Measurements from ENCODE around the gene BMPR1A.

BMPR1A gene

GRCh38 chr10:86813101-86813500, 56.7 kb downstream of the BMPR1A start:
- no peaks in the 10 kb centered on the region for H4K20me1 ChIP-seq (ENCODE audit: insufficient read depth, low read length, poor library complexity, severe bottlenecking)
- no peaks in the 10 kb centered on the region for H3K9me3 ChIP-seq (ENCODE audit: insufficient read depth, low read depth, low read length)
- no peaks in the 10 kb centered on the region for H3F3A ChIP-seq (ENCODE audit: low read depth)
- no peaks in the 10 kb centered on the region for H3K27me3 ChIP-seq (ENCODE audit: insufficient read depth, low read length, poor library complexity, severe bottlenecking)
- no peaks in the 10 kb centered on the region for H3K79me2 ChIP-seq (ENCODE audit: insufficient read depth, low read length)
- no peaks in the 10 kb centered on the region for H3K4me1 ChIP-seq (ENCODE audit: insufficient read depth, low read length, poor library complexity, severe bottlenecking)
- TF ChIP-seq EZH2phosphoT487 (IDR thresholded peaks at IDR 0.05; ENCODE audit: borderline replicate concordance) (no peak), CTCF (conservative IDR thresholded peaks at IDR 0.05; ENCODE audit: low read length) (no peak)
- no peaks in the 10 kb centered on the region for H3K36me3 ChIP-seq (ENCODE audit: insufficient read depth, low read length)
- no peaks in the 10 kb centered on the region for H3K9me2 ChIP-seq (replicated peaks; ENCODE audit: low read depth, low read length)
- no peak overlapping the region for H3K4me3 ChIP-seq (ENCODE audit: low read length, poor library complexity, severe bottlenecking)
- no peak overlapping the region for H3K4me2 ChIP-seq (ENCODE audit: low read depth, low read length, poor library complexity, severe bottlenecking)
- H3K9ac ChIP-seq (ENCODE audit: low read depth, low read length, poor library complexity, severe bottlenecking): no peak overlapping the region
- H2AFZ ChIP-seq (ENCODE audit: low read length): no peak overlapping the region

- no peaks in the 10 kb centered on the region for H3K79me2 ChIP-seq (ENCODE audit: insufficient read depth, low read length)
These were observed 57.6 kb downstream of the BMPR1A start for GRCh38 chr10:86813982-86814381.

DNA sequence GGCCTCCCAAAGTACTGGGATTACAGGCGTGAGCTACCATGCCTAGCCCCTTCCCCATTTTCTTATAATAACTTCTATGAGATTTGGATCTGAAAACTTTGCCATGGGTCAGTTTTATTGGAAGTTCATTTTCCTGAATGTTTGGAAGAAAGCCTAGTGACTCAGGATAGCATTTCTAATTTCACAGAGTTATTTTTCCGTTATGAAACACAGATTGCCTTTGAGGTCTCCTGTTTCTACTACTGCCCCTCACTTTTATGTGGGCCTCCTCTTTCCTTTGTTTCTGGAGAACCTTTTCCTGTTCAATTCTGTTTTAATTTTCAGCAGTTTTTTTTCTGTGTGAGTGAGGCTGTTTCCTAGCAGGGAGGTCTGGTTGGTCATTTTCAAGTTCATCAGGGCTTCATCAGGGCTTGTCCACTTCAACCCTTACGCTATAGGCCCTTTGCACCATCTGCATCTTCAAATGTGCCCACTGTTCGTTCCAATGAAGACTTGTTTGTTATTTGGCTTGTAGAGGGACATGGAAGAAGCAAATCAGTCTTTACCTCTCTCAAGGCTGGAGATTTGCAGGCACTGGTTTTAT, 58.7 kb downstream of the BMPR1A start:
- TF ChIP-seq CTCF (conservative IDR thresholded peaks at IDR 0.05; ENCODE audit: low read length): no peak
- TF ChIP-seq EZH2phosphoT487 (IDR thresholded peaks at IDR 0.05; ENCODE audit: borderline replicate concordance): no peak
- Histone ChIP-seq H3K4me2 (ENCODE audit: low read depth, low read length, poor library complexity, severe bottlenecking) (no peak overlapping the region), H3K27me3 (ENCODE audit: insufficient read depth, low read length, poor library complexity, severe bottlenecking) (peaks cover 2% of the 10 kb centered on the region), H3K9ac (ENCODE audit: low read depth, low read length, poor library complexity, severe bottlenecking) (no peak overlapping the region), H3K9me3 (ENCODE audit: insufficient read depth, low read depth, low read length) (no peaks in the 10 kb centered on the region), H3K9me2 (replicated peaks; ENCODE audit: low read depth, low read length) (no peaks in the 10 kb centered on the region), H3K4me3 (ENCODE audit: low read length, poor library complexity, severe bottlenecking) (no peak overlapping the region), H3K36me3 (ENCODE audit: insufficient read depth, low read length) (no peaks in the 10 kb centered on the region), H3F3A (ENCODE audit: low read depth) (no peaks in the 10 kb centered on the region), H2AFZ (ENCODE audit: low read length) (no peak overlapping the region), H4K20me1 (ENCODE audit: insufficient read depth, low read length, poor library complexity, severe bottlenecking) (no peaks in the 10 kb centered on the region), H3K79me2 (ENCODE audit: insufficient read depth, low read length) (no peaks in the 10 kb centered on the region), H3K4me1 (ENCODE audit: insufficient read depth, low read length, poor library complexity, severe bottlenecking) (no peaks in the 10 kb centered on the region)

More at GRCh38 chr10:86813982-86814381, 57.6 kb downstream of the BMPR1A start:
- Histone ChIP-seq H3K36me3 (ENCODE audit: insufficient read depth, low read length) (no peaks in the 10 kb centered on the region), H3F3A (ENCODE audit: low read depth) (no peaks in the 10 kb centered on the region), H3K4me2 (ENCODE audit: low read depth, low read length, poor library complexity, severe bottlenecking) (no peak overlapping the region), H2AFZ (ENCODE audit: low read length) (no peak overlapping the region), H3K4me1 (ENCODE audit: insufficient read depth, low read length, poor library complexity, severe bottlenecking) (no peaks in the 10 kb centered on the region), H4K20me1 (ENCODE audit: insufficient read depth, low read length, poor library complexity, severe bottlenecking) (no peaks in the 10 kb centered on the region), H3K4me3 (ENCODE audit: low read length, poor library complexity, severe bottlenecking) (no peak overlapping the region), H3K27me3 (ENCODE audit: insufficient read depth, low read length, poor library complexity, severe bottlenecking) (no peaks in the 10 kb centered on the region), H3K9me2 (replicated peaks; ENCODE audit: low read depth, low read length) (no peaks in the 10 kb centered on the region), H3K9ac (ENCODE audit: low read depth, low read length, poor library complexity, severe bottlenecking) (no peak overlapping the region), H3K9me3 (ENCODE audit: insufficient read depth, low read depth, low read length) (no peaks in the 10 kb centered on the region)
- TF ChIP-seq EZH2phosphoT487 (IDR thresholded peaks at IDR 0.05; ENCODE audit: borderline replicate concordance): no peak
- TF ChIP-seq CTCF (conservative IDR thresholded peaks at IDR 0.05; ENCODE audit: low read length): no peak

Measured in Loucy (cell line).